Activated CD8-positive, alpha-beta memory T cell treated with anti-CD3 and anti-CD28 coated beads for 36 hours (primary cell): ENCODE measurements around the gene TRIM47. TPM values are rescaled to one million over a fixed set of nuclear protein-coding genes. Genes with fewer than 3 reads are reported as not detected.

Source experiments
- CTCF ChIA-PET: fragments of 350-600 bp; sonication (Branson Sonifier 250); formaldehyde crosslinking; loops from one replicate; lab custom pipeline; 2021; ENCODE audit warnings: antibody characterized with exemption; lab: Charles Lee
- POLR2A ChIA-PET: fragments of 350-600 bp; sonication (Branson Sonifier 250); formaldehyde crosslinking; loops from one replicate; lab custom pipeline; 2021; ENCODE audit warnings: antibody characterized with exemption; lab: Charles Lee
- total RNA-seq, 2 experiments: library from RNA; stranded (reverse); gene quantifications; one replicate each; pipeline ENCODE4 v1.2.3, GENCODE V29; 2021

TRIM47 gene
- total RNA-seq, 2 experiments from 2014 or later: 15.6 to 17.5 TPM

GRCh38 chr17:75845933-75846691 is 32.3 kb downstream of the TRIM47 start:
- CTCF ChIA-PET: interaction anchor here (0.5 to 4.1 kb wide), 9 partner anchors 10 to 98 kb away, joined by 3 to 23 read pairs (median 8); partner anchors contain the start of genes TRIM65 and WBP2

DNA sequence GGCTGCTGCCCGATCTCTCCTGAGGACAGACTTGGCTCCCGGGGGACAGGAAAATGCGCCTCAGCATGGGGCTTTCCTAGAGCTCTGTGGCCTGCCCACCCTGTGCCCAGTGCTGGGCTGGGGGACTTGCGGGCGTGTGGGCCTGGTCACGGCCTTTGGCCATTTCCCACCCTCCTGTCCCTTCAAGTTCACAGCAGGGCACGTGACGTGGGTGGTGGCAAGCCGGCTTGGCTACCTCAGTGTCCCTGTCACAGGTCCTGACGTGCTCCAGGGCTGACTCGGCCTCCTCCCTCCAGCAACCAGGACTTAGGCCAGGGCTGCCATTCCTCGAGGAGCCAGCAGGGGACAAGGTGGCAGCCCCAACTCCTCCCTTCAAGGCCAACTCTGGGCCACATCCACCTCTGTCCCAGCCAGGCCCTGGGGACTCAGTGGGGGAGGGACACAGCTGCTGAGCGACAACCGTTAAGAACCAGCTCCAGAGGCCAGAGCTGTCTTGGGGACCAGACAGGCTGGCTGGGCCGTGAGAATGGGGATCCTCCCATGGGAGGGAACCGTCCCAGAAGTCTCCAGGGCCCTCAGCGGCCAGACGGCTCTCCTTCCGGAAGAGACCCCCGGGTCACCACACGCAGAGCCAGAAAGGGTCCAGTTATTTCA is 33.2 kb downstream of the TRIM47 start:
- ChIA-PET CTCF (interaction anchor here (0.5 to 4.1 kb wide), 14 partner anchors 11 to 97 kb away, joined by 3 to 23 read pairs (median 6); partner anchors contain the start of genes TRIM65 and WBP2), POLR2A (interaction anchor here (0.6 to 3.0 kb wide), 6 partner anchors 10 to 127 kb away, joined by 3 to 14 read pairs (median 4); partner anchors contain the start of gene WBP2)

More at GRCh38 chr17:75845933-75846691, 32.3 kb downstream of the TRIM47 start:
- POLR2A ChIA-PET: interaction anchor here (1.0 to 3.0 kb wide), 3 partner anchors 9 to 63 kb away, joined by 3 to 14 read pairs (median 3); partner anchors contain the start of gene WBP2

- ChIA-PET POLR2A (interaction anchor here (0.6 to 3.0 kb wide), 7 partner anchors 11 to 128 kb away, joined by 3 to 18 read pairs (median 4); partner anchors contain the start of gene WBP2), CTCF (interaction anchor here (0.5 to 4.1 kb wide), 12 partner anchors 9 to 188 kb away, joined by 3 to 23 read pairs (median 6); partner anchors contain the start of genes TRIM65 and WBP2)
Observed at GRCh38 chr17:75844530-75845057, 33.8 kb downstream of the TRIM47 start.

DNA sequence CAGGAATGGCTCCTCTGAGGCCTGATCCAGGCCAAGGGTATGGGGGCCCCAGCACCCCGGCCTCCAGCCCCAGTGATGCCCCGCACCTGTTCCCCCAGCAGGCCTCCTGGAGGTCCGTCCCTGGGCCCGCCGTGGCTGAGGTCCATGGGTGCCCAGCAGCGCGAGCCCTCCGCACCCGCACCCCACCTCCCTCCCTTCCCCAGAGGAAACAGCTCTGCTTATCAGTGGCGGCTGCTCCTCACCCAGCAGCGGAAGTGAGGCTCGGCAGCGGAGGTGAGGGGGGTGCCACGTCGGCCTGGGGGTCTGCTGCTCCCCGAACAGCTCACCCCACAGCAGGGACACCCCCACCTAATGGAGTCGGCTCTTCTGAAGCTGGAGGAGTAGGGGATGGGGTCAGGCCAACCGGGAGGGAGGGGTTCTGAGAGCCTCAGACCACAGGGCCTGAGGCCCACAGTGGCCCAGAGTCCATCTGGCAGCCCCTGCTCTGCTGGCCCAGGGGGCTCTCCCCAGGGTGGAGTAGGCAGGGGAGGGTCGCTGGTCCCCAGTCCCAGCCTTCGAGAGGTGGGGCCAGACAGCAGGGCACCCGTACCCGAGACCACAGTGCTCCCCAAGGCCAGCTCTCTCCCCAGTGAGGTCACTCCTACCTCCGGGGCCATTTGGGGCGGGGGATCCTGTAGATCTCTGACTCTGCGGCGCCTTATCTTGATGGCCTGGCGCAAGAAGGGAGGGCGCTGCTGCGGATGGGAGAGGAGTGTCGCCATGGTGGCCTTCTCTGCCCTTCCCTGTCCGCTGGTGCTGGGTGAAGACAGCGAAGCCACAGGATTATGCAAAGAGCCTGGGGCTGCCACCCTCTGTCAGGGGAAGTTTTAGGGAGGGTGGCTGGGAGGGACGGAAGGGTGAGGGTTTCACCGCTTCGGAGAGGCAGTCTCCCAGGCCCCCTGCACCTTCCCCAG is 34.5 kb downstream of the TRIM47 start, which contains the start of gene UNC13D:
UNC13D (minus strand) TSS at position 828 of the 953 bp plus-strand sequence; CDS start at position 761, 67 bp downstream.
- ChIA-PET POLR2A (interaction anchor here (0.5 to 3.0 kb wide), 8 partner anchors 11 to 68 kb away, joined by 4 to 18 read pairs (median 4); partner anchors contain the start of gene WBP2), CTCF (interaction anchor here (0.5 to 4.1 kb wide), 10 partner anchors 8 to 188 kb away, joined by 3 to 23 read pairs (median 4); partner anchors contain the start of gene WBP2)

DNA sequence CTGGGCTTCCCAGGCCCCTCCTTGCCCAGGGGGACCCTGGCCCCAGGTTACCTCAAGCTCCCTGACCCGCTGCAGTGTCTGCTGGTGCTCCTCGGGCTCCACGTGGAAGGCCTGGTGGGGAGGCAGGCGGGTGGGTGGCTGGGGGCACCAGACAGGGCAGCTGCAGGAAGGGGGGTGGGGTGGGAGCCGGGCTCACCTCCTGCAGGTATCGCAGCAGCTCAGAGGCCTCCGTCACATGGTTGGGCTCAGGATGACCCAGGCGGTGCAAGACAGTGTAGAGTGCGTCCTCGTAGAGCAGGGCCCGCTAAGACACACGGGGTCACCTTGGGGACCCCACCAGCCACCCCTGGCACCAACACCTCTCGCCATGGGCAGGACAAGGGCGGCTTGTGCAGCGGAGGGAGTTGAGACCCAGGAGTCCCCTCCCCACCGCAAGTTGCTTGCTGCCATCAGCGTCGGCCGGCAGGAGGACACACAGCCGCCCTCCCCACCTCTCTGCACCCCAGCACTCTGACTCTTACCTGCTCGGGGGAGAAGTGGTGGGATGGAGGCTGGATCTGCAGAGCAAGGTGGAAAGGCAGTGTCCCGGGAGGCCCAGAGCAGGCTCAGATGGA is 35.3 kb downstream of the TRIM47 start:
- CTCF ChIA-PET: interaction anchor here (1.0 to 4.1 kb wide), 6 partner anchors 11 to 89 kb away, joined by 3 to 23 read pairs (median 4); partner anchors contain the start of gene WBP2
- POLR2A ChIA-PET: interaction anchor here (0.6 to 2.2 kb wide), 7 partner anchors 10 to 176 kb away, joined by 3 to 18 read pairs (median 5); partner anchors contain the start of gene RECQL5

- ChIA-PET CTCF (interaction anchor here (1.4 kb wide), 1 partner anchor 10 kb away, joined by 3 read pairs; no protein-coding TSS in a partner anchor), POLR2A (interaction anchor here (0.6 to 2.2 kb wide), 4 partner anchors 9 to 176 kb away, joined by 3 to 18 read pairs (median 4); partner anchors contain the start of gene RECQL5)
Observed at GRCh38 chr17:75842411-75842810, 36.0 kb downstream of the TRIM47 start.

DNA sequence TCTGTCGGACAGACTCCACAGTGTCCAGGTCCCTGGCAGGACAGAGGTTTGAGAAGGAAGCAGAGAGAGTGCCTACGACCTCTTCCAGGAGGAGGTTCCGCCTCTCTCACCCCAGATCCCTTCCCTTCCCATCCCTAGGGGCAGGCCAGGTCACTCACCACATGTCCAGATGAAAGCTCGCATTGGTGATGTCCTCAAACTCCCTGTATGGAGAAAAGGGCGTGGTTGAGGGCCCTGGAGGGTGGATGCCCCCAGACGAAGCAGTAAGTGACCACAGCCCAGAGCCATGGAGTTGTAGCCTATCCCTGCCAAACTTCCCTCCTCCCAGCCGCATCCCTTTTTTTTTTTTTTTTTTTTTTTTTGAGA is 37.6 kb downstream of the TRIM47 start:
- POLR2A ChIA-PET: no interaction called here
- CTCF ChIA-PET: interaction anchor here (1.2 to 1.5 kb wide), 2 partner anchors 11 to 14 kb away, joined by 4 read pairs; no protein-coding TSS in a partner anchor

DNA sequence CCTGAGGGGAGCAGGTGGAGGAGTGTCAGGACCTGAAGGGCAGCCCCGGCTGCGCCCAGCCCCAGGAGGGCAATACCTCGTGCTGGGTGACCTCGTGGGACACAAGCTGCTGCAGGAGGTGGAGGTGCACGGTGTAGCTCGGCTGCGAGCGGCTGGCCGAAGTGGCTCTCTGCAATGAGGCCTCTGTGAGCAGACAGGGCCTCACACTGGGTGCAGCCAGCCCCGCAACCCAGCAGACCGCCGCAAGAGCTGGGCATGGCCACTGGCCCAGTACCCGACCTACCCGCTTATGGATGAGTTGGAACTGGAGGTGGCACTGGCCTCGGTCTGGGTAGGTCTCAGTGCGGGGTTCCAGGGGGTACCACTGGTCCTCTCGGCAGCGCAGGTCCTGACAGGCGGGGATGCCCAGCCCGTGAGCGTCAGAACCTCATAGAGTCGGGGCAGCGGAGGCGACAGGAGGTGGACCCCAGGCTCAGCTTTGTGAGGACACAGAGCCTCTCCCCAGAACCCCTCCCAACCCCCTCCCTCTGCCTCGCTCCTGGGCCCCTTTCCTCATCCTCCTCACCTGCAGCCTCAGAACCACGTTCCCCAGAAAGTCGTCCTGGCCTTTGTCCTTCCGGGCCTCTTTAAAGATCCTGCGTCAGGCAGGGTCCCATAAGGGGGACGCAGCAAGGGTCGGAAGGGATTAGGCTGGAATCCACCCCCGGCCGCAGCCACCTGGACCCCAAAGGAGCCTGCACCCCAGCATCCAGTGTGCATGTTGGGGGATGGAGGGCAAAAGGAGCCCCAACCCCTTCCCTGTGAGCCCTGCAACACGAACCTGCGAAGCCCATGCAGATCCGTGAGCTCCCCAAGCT is 38.2 kb downstream of the TRIM47 start:
- ChIA-PET CTCF (interaction anchor here (1.2 to 1.7 kb wide), 4 partner anchors 8 to 14 kb away, joined by 4 read pairs; no protein-coding TSS in a partner anchor), POLR2A (interaction anchor here (0.6 to 0.7 kb wide), 3 partner anchors 36 to 912 kb away, joined by 3 to 4 read pairs (median 4); no protein-coding TSS in a partner anchor)

DNA sequence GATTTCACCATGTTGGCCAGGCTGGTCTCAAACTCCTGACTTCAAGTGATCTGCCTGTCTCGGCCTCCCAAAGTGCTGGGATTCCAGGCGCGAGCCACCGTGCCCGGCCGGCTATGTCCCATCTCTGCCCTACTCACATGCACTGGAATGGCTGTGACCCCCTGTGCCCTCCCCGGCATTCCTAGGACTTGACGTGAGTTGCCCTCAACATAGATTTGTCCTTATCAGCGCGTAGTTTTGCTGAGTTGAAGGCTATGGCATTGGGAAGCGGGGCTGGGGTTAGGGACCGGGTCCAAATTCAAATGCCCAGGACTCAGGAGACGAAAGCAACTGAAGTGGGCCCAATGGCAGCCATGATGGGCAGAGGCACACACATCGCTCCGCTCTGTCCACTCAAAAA is 40.0 kb downstream of the TRIM47 start:
- CTCF ChIA-PET: interaction anchor here (0.9 to 1.7 kb wide), 2 partner anchors 8 to 22 kb away, joined by 4 read pairs; no protein-coding TSS in a partner anchor

DNA sequence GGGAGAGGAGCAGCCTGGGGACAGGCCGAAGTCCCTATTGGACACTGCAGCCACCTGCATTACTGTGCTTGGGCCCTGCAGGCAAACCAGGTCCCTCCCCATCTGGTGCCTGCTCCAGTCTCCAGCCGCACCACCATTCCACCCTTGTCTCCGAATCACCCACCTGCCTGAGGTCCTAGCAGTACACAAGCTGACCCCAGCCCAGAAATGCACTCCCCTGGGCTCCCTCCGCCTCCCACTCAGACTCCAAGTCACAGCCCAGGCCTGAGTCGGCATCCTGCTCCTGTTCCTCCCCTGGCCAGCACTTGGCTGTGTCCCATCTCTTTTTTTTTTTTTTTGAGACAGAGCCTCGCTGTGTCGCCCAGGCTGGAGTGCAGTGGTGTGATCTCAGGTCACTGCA is 40.5 kb downstream of the TRIM47 start:
- ChIA-PET CTCF (interaction anchor here (1.0 kb wide), 1 partner anchor 10 kb away, joined by 3 read pairs; no protein-coding TSS in a partner anchor), POLR2A (no interaction called here)

More for the DNA sequence above, 40.0 kb downstream of the TRIM47 start:
- POLR2A ChIA-PET: no interaction called here

DNA sequence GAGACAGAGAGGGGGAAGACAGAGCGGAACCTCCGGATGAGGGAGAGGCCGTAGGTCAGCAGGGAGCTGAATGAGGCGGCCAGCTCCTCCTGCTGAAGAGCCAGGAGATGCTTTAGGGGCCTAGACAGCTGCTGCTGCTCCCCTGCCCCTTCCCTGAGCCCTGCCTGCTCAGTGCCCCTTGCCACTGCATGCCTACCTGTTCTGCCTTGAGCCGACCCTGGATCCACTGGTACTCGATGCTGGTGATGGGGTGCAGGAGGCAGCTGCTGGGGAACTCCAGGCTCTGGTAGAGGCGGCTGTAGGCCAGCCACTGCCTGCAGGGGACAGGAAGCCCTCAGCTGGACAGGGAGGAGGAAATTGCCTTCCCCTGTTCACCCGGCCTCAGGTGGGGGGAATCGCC is 41.8 kb downstream of the TRIM47 start:
- ChIA-PET CTCF (interaction anchor here (1.2 to 1.6 kb wide), 2 partner anchors 8 to 16 kb away, joined by 3 read pairs; partner anchors contain the start of gene UNC13D), POLR2A (no interaction called here)

GRCh38 chr17:75835654-75835987 is 42.8 kb downstream of the TRIM47 start:
- ChIA-PET POLR2A (no interaction called here), CTCF (interaction anchor here (1.2 to 1.6 kb wide), 2 partner anchors 9 to 12 kb away, joined by 3 read pairs; partner anchors contain the start of gene UNC13D)

DNA sequence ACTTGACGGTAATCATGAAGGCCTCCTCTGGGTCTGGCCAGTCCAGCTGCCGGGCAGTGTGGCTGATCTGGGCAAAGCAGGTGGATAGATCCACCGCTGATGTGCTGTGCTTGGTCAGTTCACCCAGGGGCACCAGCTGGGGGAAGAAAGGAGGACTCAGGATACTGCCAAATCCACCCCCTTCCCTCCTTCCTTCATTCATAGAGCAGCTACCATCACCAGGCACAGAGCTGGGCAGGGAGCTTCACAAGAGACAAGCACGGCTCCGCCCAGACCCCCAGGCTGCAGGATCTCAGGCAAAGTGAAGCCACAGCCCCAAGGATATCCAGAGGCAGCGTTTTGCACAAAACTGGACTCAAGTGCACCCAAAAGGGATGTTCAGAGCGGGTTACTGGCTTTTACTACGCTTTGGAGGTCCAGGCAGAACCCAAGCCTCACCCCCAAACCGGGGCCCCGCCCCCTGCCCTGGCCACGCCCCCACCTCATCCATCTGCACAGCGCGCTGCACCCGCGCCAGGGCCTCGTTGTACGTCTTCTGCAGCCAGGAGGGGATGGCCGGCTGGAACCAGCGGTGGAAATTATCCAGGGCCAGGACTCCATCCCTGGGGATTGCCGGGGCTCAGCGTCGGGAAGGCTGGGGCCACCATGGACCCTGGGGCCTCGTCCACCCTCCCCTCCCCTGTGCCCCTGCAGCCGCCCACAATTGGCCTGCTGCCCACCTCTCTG is 43.3 kb downstream of the TRIM47 start:
- ChIA-PET CTCF (interaction anchor here (1.2 to 1.6 kb wide), 2 partner anchors 9 to 13 kb away, joined by 3 read pairs; partner anchors contain the start of gene UNC13D), POLR2A (no interaction called here)

GRCh38 chr17:75834279-75834920 is 44.0 kb downstream of the TRIM47 start:
- ChIA-PET CTCF (interaction anchor here (1.9 kb wide), 1 partner anchor 43 kb away, joined by 4 read pairs; the partner anchor contains the start of gene TRIM47), POLR2A (interaction anchor here (2.9 kb wide), 1 partner anchor 9 kb away, joined by 18 read pairs; the partner anchor contains the start of gene UNC13D)
